ENCODE results near the gene UPF3A. TPM values are rescaled to one million over a fixed set of nuclear protein-coding genes. Genes with fewer than 3 reads are reported as not detected.
A peak's percentile ranks its signal among the peaks of the same experiment; 100 is the strongest.

UPF3A gene
- total and polyA plus RNA-seq, 10 of the 15 experiments (the other 5 are each of a cell fraction or from before 2014, with no cell fraction given) = 18.6 to 61.5 (median 43.3) TPM

GRCh38 chr13:114314074-114314912 lies 32.9 kb downstream of the UPF3A start, which contains the start of gene CHAMP1 (continued):
- TF ChIP-seq SP1 (IDR thresholded peaks at IDR 0.05; ENCODE audit: low read depth, low read length) (peak; percentile 66), ZNF687 (IDR thresholded peaks at IDR 0.05) (peak; percentile 82), MYC (IDR thresholded peaks at IDR 0.05; ENCODE audit: insufficient read depth, insufficient read length, insufficient replicate concordance, low read length, severe bottlenecking) (peak; percentile 53), NFYB (IDR thresholded peaks at IDR 0.05; ENCODE audit: insufficient read depth, low read depth, low read length) (peak; percentile 68; the same call in 1 of the 2 replicates), USF1 (IDR thresholded peaks at IDR 0.05; ENCODE audit: borderline replicate concordance, extremely low read length, insufficient read depth, low read depth, low read length) (peak; percentile 84), GATAD2B (conservative IDR thresholded peaks at IDR 0.05; ENCODE audit: low read depth) (peak; percentile 97), EZH2 (IDR thresholded peaks at IDR 0.05; ENCODE audit: borderline replicate concordance, control insufficient read depth, low read depth, low read length) (no peak), FOXK2 (IDR thresholded peaks at IDR 0.05) (no peak), RAD51 (IDR thresholded peaks at IDR 0.05) (no peak), EED (IDR thresholded peaks at IDR 0.05; ENCODE audit: low read depth) (peak; percentile 3; the same call in 1 of the 2 replicates), EGR1 (IDR thresholded peaks at IDR 0.05; ENCODE audit: borderline replicate concordance in 1 of 2, low read depth in 2 of 2, low read length in 2 of 2) (peak; percentile 57 to 99), SREBF2 (IDR thresholded peaks at IDR 0.05; ENCODE audit: low read length) (no peak), RAD21 (IDR thresholded peaks at IDR 0.05; ENCODE audit: insufficient read depth, low read depth, low read length) (no peak), BCL3 (IDR thresholded peaks at IDR 0.05; ENCODE audit: borderline replicate concordance, insufficient read depth, low read depth, low read length, poor library complexity, severe bottlenecking) (peak; percentile 55), TCF3 (IDR thresholded peaks at IDR 0.05; ENCODE audit: borderline replicate concordance, insufficient read depth, low read depth, low read length) (peak; percentile 37; the same call in 1 of the 2 replicates), SUZ12 (IDR thresholded peaks at IDR 0.05; ENCODE audit: unreplicated experiment) (no peak)
- TF ChIP-seq, protein P1, sequence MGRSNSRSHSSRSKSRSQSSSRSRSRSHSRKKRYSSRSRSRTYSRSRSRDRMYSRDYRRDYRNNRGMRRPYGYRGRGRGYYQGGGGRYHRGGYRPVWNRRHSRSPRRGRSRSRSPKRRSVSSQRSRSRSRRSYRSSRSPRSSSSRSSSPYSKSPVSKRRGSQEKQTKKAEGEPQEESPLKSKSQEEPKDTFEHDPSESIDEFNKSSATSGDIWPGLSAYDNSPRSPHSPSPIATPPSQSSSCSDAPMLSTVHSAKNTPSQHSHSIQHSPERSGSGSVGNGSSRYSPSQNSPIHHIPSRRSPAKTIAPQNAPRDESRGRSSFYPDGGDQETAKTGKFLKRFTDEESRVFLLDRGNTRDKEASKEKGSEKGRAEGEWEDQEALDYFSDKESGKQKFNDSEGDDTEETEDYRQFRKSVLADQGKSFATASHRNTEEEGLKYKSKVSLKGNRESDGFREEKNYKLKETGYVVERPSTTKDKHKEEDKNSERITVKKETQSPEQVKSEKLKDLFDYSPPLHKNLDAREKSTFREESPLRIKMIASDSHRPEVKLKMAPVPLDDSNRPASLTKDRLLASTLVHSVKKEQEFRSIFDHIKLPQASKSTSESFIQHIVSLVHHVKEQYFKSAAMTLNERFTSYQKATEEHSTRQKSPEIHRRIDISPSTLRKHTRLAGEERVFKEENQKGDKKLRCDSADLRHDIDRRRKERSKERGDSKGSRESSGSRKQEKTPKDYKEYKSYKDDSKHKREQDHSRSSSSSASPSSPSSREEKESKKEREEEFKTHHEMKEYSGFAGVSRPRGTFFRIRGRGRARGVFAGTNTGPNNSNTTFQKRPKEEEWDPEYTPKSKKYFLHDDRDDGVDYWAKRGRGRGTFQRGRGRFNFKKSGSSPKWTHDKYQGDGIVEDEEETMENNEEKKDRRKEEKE (IDR thresholded peaks at IDR 0.05) = peak; percentile 24; the same call in 1 of the 2 replicates

Data from GM12878 (cell line).